ENCODE results near the gene ANAPC16. TPM values are rescaled to one million over a fixed set of nuclear protein-coding genes. Genes with fewer than 3 reads are reported as not detected.

ANAPC16 gene
- total and polyA plus RNA-seq, 2 of the 4 experiments (the other 2 are of a cell fraction), result 25.2 to 26.3 TPM

DNA sequence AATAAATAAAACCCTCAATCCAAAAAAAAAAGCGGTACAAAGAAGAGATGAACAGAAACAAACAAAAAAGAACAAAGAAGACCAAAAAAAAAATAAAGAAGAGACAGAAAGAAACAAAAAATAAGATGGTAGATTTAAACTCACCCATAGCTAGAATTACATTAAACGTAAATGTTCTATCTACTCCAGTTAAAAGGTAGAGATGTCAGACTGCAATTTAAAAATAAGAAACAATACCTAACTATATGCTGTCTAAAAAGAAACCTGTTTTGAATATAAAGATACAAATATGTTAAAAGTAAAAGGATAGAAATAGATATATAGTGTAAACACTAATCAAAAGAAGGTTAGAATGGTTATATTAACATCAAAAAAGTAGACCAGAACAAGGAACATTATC, 31.7 kb upstream of the ANAPC16 start:
- Histone ChIP-seq H2AK9ac (replicated peaks; ENCODE audit: low read depth, low read length, poor library complexity) (no peak overlapping the region), H3K36me3 (ENCODE audit: control insufficient read depth, insufficient read depth, low read length) (peaks cover 5% of the 10 kb centered on the region), H3K9me1 (ENCODE audit: insufficient read depth, low read length) (0 out of 2 replicates have a peak, but pooled peaks cover 3% of the 10 kb centered on the region), H3K18ac (ENCODE audit: low read depth, low read length) (no peak overlapping the region), H3K79me1 (ENCODE audit: low read depth in 1 of 2, low read length in 2 of 2) (0 out of 4 replicates have a peak, but pooled peaks cover 0 to 4% of the 10 kb centered on the region in 2 experiments), H2AFZ (replicated peaks; ENCODE audit: low read length, poor library complexity) (no peak overlapping the region), H2AK5ac (ENCODE audit: low read depth, low read length) (no peak overlapping the region), H3K27me3 (ENCODE audit: control insufficient read depth, insufficient read depth, low read length) (no peaks in the 10 kb centered on the region), H3K9ac (ENCODE audit: low read depth, low read length) (no peak overlapping the region), H4K20me1 (ENCODE audit: insufficient read depth, low read length) (no peaks in the 10 kb centered on the region), H3K14ac (replicated peaks; ENCODE audit: low read depth, low read length) (no peak overlapping the region), H3K4me3 (ENCODE audit: insufficient read depth, low read depth, low read length) (no peak overlapping the region), H2BK5ac (ENCODE audit: low read depth, low read length, poor library complexity, severe bottlenecking) (no peak overlapping the region), H3K23ac (ENCODE audit: low read depth, low read length) (no peak overlapping the region), H4K91ac (ENCODE audit: insufficient read depth, low read depth, low read length) (no peak overlapping the region), H3K4ac (ENCODE audit: low read depth, low read length) (no peak overlapping the region), H3K4me2 (ENCODE audit: low read depth, low read length) (no peak overlapping the region), H3K9me3 (ENCODE audit: control insufficient read depth, insufficient read depth, low read length) (peaks cover 2% of the 10 kb centered on the region; the same call in 1 of the 2 replicates), H3K56ac (ENCODE audit: extremely low read depth, insufficient read depth, low read length) (no peak overlapping the region), H4K8ac (ENCODE audit: low read depth in 2 of 2, low read length in 2 of 2) (no peak overlapping the region), H4K5ac (ENCODE audit: low read depth, low read length) (no peak overlapping the region), H2BK20ac (ENCODE audit: low read depth, low read length) (no peak overlapping the region), H3K4me1 (ENCODE audit: control insufficient read depth, insufficient read depth, low read length) (no peaks in the 10 kb centered on the region), H2BK120ac (ENCODE audit: low read depth, low read length) (no peak overlapping the region), H2BK15ac (ENCODE audit: low read depth, low read length) (no peak overlapping the region), H3K27ac (ENCODE audit: insufficient read depth, low read length) (no peak overlapping the region)
- ATAC-seq (ENCODE audit: low read depth) (no peak), DNase-seq (no peak)
- no peak for TF ChIP-seq POLR2A (IDR thresholded peaks at IDR 0.05; ENCODE audit: low read depth, low read length)
- no peak for TF ChIP-seq FOS (IDR thresholded peaks at IDR 0.05; ENCODE audit: low read depth, low read length)
- TF ChIP-seq MAFK (IDR thresholded peaks at IDR 0.05; ENCODE audit: low read depth, low read length), result no peak
- intact Hi-C loops (cut with micrococcal nuclease), result no loop called here
- WGBS, 2 experiments (ENCODE audit: extremely low coverage in 2 of 2, insufficient read length in 1 of 2), result no CpG with 5 or more reads among the region's 2 CpGs
- dilution Hi-C loops (cut with HindIII; ENCODE audit: low sequenced_read_pairs, unreplicated experiment), result no loop called here
- in situ Hi-C loops (cut with MboI; ENCODE audit: low sequenced_read_pairs), result no loop called here
- BruUV-seq (replicated peaks), result no TSS peak
- POLR2A ChIA-PET (ENCODE audit: unreplicated experiment), result no interaction called here
- CTCF ChIA-PET, result interaction anchor here (0.7 kb wide), 1 partner anchor 17 kb away, joined by 4 read pairs; no protein-coding TSS in a partner anchor
